Sigmoid colon (tissue), 7 donors: ENCODE measurements around the gene MIX23. TPM values are rescaled to one million over a fixed set of nuclear protein-coding genes. Genes with fewer than 3 reads are reported as not detected.

Experiments
- DNase-seq: peaks from one replicate; pipeline ENCODE4 v3.0.0-alpha.2; 2019
- H3K27ac ChIP-seq, 4 donors: fragments of 200-600 bp; sonication (generic); one replicate each; pipeline ENCODE4 v1.5.1; 2016 to 2019; ENCODE audit warnings: mild to moderate bottlenecking in 1 of 4
- H3K27me3 ChIP-seq, 3 donors: fragments of 200-600 bp; sonication (generic); one replicate each; pipeline ENCODE4 v1.5.1; 2019; ENCODE audit warnings: mild to moderate bottlenecking in 1 of 3
- H3K36me3 ChIP-seq, 4 donors: fragments of 200-600 bp; sonication (generic); one replicate each; pipeline ENCODE4 v1.5.1; 2016 to 2019
- H3K4me1 ChIP-seq, 4 donors: fragments of 200-600 bp; sonication (generic); one replicate each; pipeline ENCODE4 v1.5.1; 2017 to 2019
- H3K4me3 ChIP-seq, 4 donors: fragments of 200-600 bp; sonication (generic); one replicate each; pipeline ENCODE4 v1.5.1; 2017 to 2019; ENCODE audit warnings: mild to moderate bottlenecking in 2 of 4, moderate library complexity in 1 of 4
- H3K9me3 ChIP-seq, 4 donors: fragments of 200-600 bp in 3 of 4; sonication (generic) in 3 of 4; one replicate each; pipeline versions ENCODE4 v1.5.1 to v1.6.1; 2013 to 2019
- EP300 ChIP-seq, 4 donors: sonication (generic); formaldehyde crosslinking; IDR thresholded peaks; one replicate each; pipeline ENCODE4 v1.6.1; 2017; ENCODE audit warnings: antibody characterized with exemption in 4 of 4
- POLR2A ChIP-seq, 2 donors: fragments of 450-650 bp; IDR thresholded peaks; one replicate each; pipeline ENCODE4 v1.6.1; 2016; ENCODE audit warnings: antibody characterized with exemption in 2 of 2, mild to moderate bottlenecking in 2 of 2, moderate library complexity in 2 of 2
- POLR2AphosphoS5 ChIP-seq, 4 donors: sonication (generic); formaldehyde crosslinking; IDR thresholded peaks; one replicate each; pipeline ENCODE4 v1.6.1; 2017; ENCODE audit warnings: antibody characterized with exemption in 4 of 4
- WGBS, 2 donors: extraction: QIAGEN DNeasy Blood & Tissue Kit; methylation state at CpG; one replicate each; pipeline ENCODE4 v1.1.7; 2013; 5-methylcytosine and 5-hydroxymethylcytosine counted together
- intact Hi-C: fragments of 100-400 bp; cut with DNase I; formaldehyde crosslinking; loops from one replicate; pipeline ENCODE4 v1.15.1; 2023
- polyA plus RNA-seq, 3 donors: library from polyadenylated mRNA; stranded (reverse); fragments of 200-250 nt; gene quantifications; one replicate each; pipeline ENCODE4 v1.2.3, GENCODE V29; 2013
- total RNA-seq, 4 donors: library from RNA; depleted of rRNA; stranded (reverse); fragments of >200 nt; gene quantifications; one replicate each; pipeline ENCODE4 v1.1.0, GENCODE V29; 2016
- TF ChIP-seq, protein P1 (sequence below), 4 experiments: fragments of 450-650 bp in 3 of 4; fragments of 200-600 bp in 1 of 4; IDR thresholded peaks; one replicate each; pipeline ENCODE4 v1.5.1; 2016 to 2019; ENCODE audit warnings: antibody characterized with exemption in 4 of 4, mild to moderate bottlenecking in 3 of 4, moderate library complexity in 2 of 4
- donor health status: healthy with polysubstance abuse.
- donor health status: Bipolar disorder and iron deficiency.
- donor health status: healthy.

MIX23 gene
- total and polyA plus RNA-seq, 7 donors = 8.2 to 49.2 (median 24.8) TPM

DNA sequence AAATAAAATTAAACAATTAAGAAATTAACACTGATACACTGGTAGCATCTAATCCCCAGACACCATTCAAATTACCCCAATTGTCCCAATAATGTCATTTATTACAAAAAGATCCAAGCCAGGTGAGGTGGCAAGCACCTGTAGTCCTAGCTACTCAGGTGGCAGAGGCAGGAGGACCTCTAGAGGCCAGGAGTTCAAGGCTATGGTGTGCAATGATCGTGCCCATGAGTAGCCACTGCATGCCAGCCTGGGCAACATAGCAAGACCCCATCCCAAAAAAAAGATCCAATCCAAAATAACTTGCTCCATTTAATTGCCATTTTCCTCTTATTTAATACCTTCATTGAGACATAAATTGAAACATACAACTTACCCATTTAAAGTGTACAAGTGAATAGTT lies 40.2 kb downstream of the MIX23 start:
- H3K4me3 ChIP-seq = no peak overlapping the region
- WGBS, 2 donors = 86 to 95% methylated on average over 1 of the region's 1 CpG
- intact Hi-C loops = no loop called here

GRCh38 chr3:122332551-122332950 lies 50.5 kb downstream of the MIX23 start:
- TF ChIP-seq, protein P1, sequence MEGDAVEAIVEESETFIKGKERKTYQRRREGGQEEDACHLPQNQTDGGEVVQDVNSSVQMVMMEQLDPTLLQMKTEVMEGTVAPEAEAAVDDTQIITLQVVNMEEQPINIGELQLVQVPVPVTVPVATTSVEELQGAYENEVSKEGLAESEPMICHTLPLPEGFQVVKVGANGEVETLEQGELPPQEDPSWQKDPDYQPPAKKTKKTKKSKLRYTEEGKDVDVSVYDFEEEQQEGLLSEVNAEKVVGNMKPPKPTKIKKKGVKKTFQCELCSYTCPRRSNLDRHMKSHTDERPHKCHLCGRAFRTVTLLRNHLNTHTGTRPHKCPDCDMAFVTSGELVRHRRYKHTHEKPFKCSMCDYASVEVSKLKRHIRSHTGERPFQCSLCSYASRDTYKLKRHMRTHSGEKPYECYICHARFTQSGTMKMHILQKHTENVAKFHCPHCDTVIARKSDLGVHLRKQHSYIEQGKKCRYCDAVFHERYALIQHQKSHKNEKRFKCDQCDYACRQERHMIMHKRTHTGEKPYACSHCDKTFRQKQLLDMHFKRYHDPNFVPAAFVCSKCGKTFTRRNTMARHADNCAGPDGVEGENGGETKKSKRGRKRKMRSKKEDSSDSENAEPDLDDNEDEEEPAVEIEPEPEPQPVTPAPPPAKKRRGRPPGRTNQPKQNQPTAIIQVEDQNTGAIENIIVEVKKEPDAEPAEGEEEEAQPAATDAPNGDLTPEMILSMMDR (IDR thresholded peaks at IDR 0.05) = no peak
- TF ChIP-seq EP300 (IDR thresholded peaks at IDR 0.05) = no peak
- no peak for TF ChIP-seq POLR2A (IDR thresholded peaks at IDR 0.05)
- TF ChIP-seq POLR2AphosphoS5 (IDR thresholded peaks at IDR 0.05) = no peak
- no peaks in the 10 kb centered on the region for H3K9me3 ChIP-seq
- 95 to 97% methylated on average over 8 of the region's 8 CpGs for WGBS, 2 donors
- DNase-seq = no peak
- no peak overlapping the region for H3K4me3 ChIP-seq
- intact Hi-C loops = no loop called here
- H3K4me1 ChIP-seq = no peaks in the 10 kb centered on the region
- H3K27me3 ChIP-seq = no peaks in the 10 kb centered on the region
- H3K27ac ChIP-seq = no peak overlapping the region
- H3K36me3 ChIP-seq = no peaks in the 10 kb centered on the region

More for the DNA sequence above, 40.2 kb downstream of the MIX23 start:
- no peak for DNase-seq
- Histone ChIP-seq H3K9me3 (no peaks in the 10 kb centered on the region), H3K27me3 (no peaks in the 10 kb centered on the region), H3K36me3 (no peaks in the 10 kb centered on the region), H3K4me1 (no peaks in the 10 kb centered on the region), H3K27ac (no peak overlapping the region)
- TF ChIP-seq, protein P1 (IDR thresholded peaks at IDR 0.05) = no peak

- 89 to 93% methylated on average over 4 of the region's 4 CpGs for WGBS, 2 donors
- Histone ChIP-seq H3K36me3 (no peaks in the 10 kb centered on the region), H3K9me3 (no peaks in the 10 kb centered on the region), H3K27me3 (no peaks in the 10 kb centered on the region), H3K4me3 (no peak overlapping the region), H3K27ac (no peak overlapping the region), H3K4me1 (no peaks in the 10 kb centered on the region)
- TF ChIP-seq POLR2A (IDR thresholded peaks at IDR 0.05) = no peak
- no peak for TF ChIP-seq POLR2AphosphoS5 (IDR thresholded peaks at IDR 0.05)
- no peak for TF ChIP-seq EP300 (IDR thresholded peaks at IDR 0.05)
- TF ChIP-seq, protein P1 (IDR thresholded peaks at IDR 0.05) = no peak
- DNase-seq = no peak
- intact Hi-C loops = no loop called here
These were observed 51.1 kb downstream of the MIX23 start for GRCh38 chr3:122331886-122332285.

DNA sequence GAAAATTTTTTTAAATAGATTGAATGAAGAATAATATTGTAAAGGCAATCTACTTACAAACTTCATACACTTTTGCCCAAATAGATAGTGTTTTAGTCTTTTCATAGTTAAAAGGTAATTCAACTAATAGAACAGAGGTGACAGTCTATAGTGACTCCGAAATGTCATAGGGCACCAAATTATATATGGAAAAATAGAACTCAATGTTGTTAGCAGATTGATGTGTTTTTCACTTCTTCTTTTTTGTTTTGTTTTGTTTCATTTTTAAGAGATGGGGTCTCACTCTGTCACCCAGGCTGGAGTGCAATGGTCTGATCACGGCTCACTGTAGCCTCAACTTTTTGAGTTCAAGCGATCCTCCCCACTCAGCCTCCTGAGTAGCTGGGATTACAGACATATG lies 57.3 kb downstream of the MIX23 start:
- TF ChIP-seq POLR2AphosphoS5 (IDR thresholded peaks at IDR 0.05) (no peak), POLR2A (IDR thresholded peaks at IDR 0.05) (no peak), EP300 (IDR thresholded peaks at IDR 0.05) (no peak)
- TF ChIP-seq, protein P1 (IDR thresholded peaks at IDR 0.05) = no peak
- DNase-seq = no peak
- H3K27me3 ChIP-seq = no peaks in the 10 kb centered on the region
- H3K9me3 ChIP-seq = no peaks in the 10 kb centered on the region
- no peaks in the 10 kb centered on the region for H3K36me3 ChIP-seq
- intact Hi-C loops = no loop called here
- no peaks in the 10 kb centered on the region for H3K4me1 ChIP-seq
- H3K4me3 ChIP-seq = no peak overlapping the region
- no peak overlapping the region for H3K27ac ChIP-seq
- WGBS, 2 donors = 89 to 95% methylated on average over 3 of the region's 3 CpGs

GRCh38 chr3:122324871-122325323 lies 58.1 kb downstream of the MIX23 start, which contains the start of gene CSTA:
Gene CSTA (plus strand): TSS chr3:122325248. CDS start chr3:122325293, 45 bp downstream.
- no peak for TF ChIP-seq POLR2AphosphoS5 (IDR thresholded peaks at IDR 0.05)
- TF ChIP-seq, protein P1 (IDR thresholded peaks at IDR 0.05) = no peak
- intact Hi-C loops = no loop called here
- no peaks in the 10 kb centered on the region for H3K36me3 ChIP-seq
- H3K4me1 ChIP-seq = no peaks in the 10 kb centered on the region
- peak within 1 kb of the TSS in 1 of 4 donors; percentile 15 for H3K4me3 ChIP-seq
- H3K27ac ChIP-seq = no peak within 1 kb of the TSS
- no peak for DNase-seq
- no peaks in the 10 kb centered on the region for H3K27me3 ChIP-seq
- WGBS, 2 donors = 61 to 75% methylated on average over 6 of the region's 6 CpGs
- no peaks in the 10 kb centered on the region for H3K9me3 ChIP-seq
